ENCODE results near the gene VCAN.

VCAN gene

GRCh38 chr5:83484294-83484693 lies 12.8 kb downstream of the VCAN start:
- H3K27me3 Mint-ChIP-seq (ENCODE audit: low read depth) = no peaks in the 10 kb centered on the region
- no peak overlapping the region for H3K4me3 Mint-ChIP-seq
- no peaks in the 10 kb centered on the region for H3K9me3 Mint-ChIP-seq
- TF ChIP-seq CTCF (IDR thresholded peaks at IDR 0.05; ENCODE audit: unreplicated experiment in 3 of 3) = no peak
- H3K27ac Mint-ChIP-seq = no peak overlapping the region
- peaks cover 21% of the 10 kb centered on the region for H3K4me1 Mint-ChIP-seq
- H3K36me3 Mint-ChIP-seq (ENCODE audit: low read depth) = peaks cover 79% of the 10 kb centered on the region

GRCh38 chr5:83485842-83486241 lies 14.3 kb downstream of the VCAN start:
- no peaks in the 10 kb centered on the region for H3K9me3 Mint-ChIP-seq
- TF ChIP-seq CTCF (IDR thresholded peaks at IDR 0.05; ENCODE audit: unreplicated experiment in 3 of 3) = no peak
- H3K4me1 Mint-ChIP-seq = peaks cover 12% of the 10 kb centered on the region
- H3K4me3 Mint-ChIP-seq = no peak overlapping the region
- no peaks in the 10 kb centered on the region for H3K27me3 Mint-ChIP-seq (ENCODE audit: low read depth)
- H3K36me3 Mint-ChIP-seq (ENCODE audit: low read depth) = peaks cover 78% of the 10 kb centered on the region
- H3K27ac Mint-ChIP-seq = no peak overlapping the region

GRCh38 chr5:83487155-83487554 lies 15.6 kb downstream of the VCAN start:
- no peak overlapping the region for H3K4me3 Mint-ChIP-seq
- H3K4me1 Mint-ChIP-seq = peaks cover 12% of the 10 kb centered on the region
- no peaks in the 10 kb centered on the region for H3K27me3 Mint-ChIP-seq (ENCODE audit: low read depth)
- H3K27ac Mint-ChIP-seq = peak overlapping the region in 2 of 3 experiments; percentile 36
- TF ChIP-seq CTCF (IDR thresholded peaks at IDR 0.05; ENCODE audit: unreplicated experiment in 3 of 3) = no peak
- peaks cover 85% of the 10 kb centered on the region for H3K36me3 Mint-ChIP-seq (ENCODE audit: low read depth)
- no peaks in the 10 kb centered on the region for H3K9me3 Mint-ChIP-seq

GRCh38 chr5:83488271-83488670 lies 16.7 kb downstream of the VCAN start:
- Mint-ChIP-seq H3K4me3 (no peak overlapping the region), H3K36me3 (ENCODE audit: low read depth) (peaks cover 85% of the 10 kb centered on the region), H3K9me3 (no peaks in the 10 kb centered on the region), H3K4me1 (peaks cover 6% of the 10 kb centered on the region), H3K27ac (no peak overlapping the region), H3K27me3 (ENCODE audit: low read depth) (no peaks in the 10 kb centered on the region)
- no peak for TF ChIP-seq CTCF (IDR thresholded peaks at IDR 0.05; ENCODE audit: unreplicated experiment in 3 of 3)

GRCh38 chr5:83488821-83489220 lies 17.3 kb downstream of the VCAN start:
- H3K4me1 Mint-ChIP-seq = peaks cover 5% of the 10 kb centered on the region
- H3K9me3 Mint-ChIP-seq = no peaks in the 10 kb centered on the region
- H3K27me3 Mint-ChIP-seq (ENCODE audit: low read depth) = no peaks in the 10 kb centered on the region
- H3K36me3 Mint-ChIP-seq (ENCODE audit: low read depth) = peaks cover 85% of the 10 kb centered on the region
- no peak overlapping the region for H3K4me3 Mint-ChIP-seq
- H3K27ac Mint-ChIP-seq = no peak overlapping the region
- no peak for TF ChIP-seq CTCF (IDR thresholded peaks at IDR 0.05; ENCODE audit: unreplicated experiment in 3 of 3)

- no peaks in the 10 kb centered on the region for H3K27me3 Mint-ChIP-seq (ENCODE audit: low read depth)
- no peak overlapping the region for H3K4me3 Mint-ChIP-seq
- peaks cover 86% of the 10 kb centered on the region for H3K36me3 Mint-ChIP-seq (ENCODE audit: low read depth)
- TF ChIP-seq CTCF (IDR thresholded peaks at IDR 0.05; ENCODE audit: unreplicated experiment in 3 of 3) = no peak
- no peak overlapping the region for H3K27ac Mint-ChIP-seq
- H3K9me3 Mint-ChIP-seq = no peaks in the 10 kb centered on the region
- H3K4me1 Mint-ChIP-seq = peaks cover 5% of the 10 kb centered on the region
These were observed 18.7 kb downstream of the VCAN start for GRCh38 chr5:83490203-83490602.
